Duodenal mucosa (tissue), 2 donors: ENCODE measurements around the gene F2RL2.

Experiments used
- H3K27ac ChIP-seq: one replicate; pipeline ENCODE4 v1.7.0; 2013; ENCODE audit warnings: low read depth, low read length
- H3K27me3 ChIP-seq, 2 donors: one replicate each; pipeline ENCODE4 v1.7.0; 2013; ENCODE audit warnings: low read length in 2 of 2, control low read depth in 1 of 2; ENCODE audit not compliant: insufficient read depth in 2 of 2, control insufficient read depth in 1 of 2
- H3K36me3 ChIP-seq, 2 donors: one replicate each; pipeline ENCODE4 v1.7.0; 2013; ENCODE audit warnings: low read length in 2 of 2, control low read depth in 1 of 2; ENCODE audit not compliant: insufficient read depth in 2 of 2, control insufficient read depth in 1 of 2
- H3K4me1 ChIP-seq, 2 donors: one replicate each; pipeline ENCODE4 v1.7.0; 2013; ENCODE audit warnings: low read length in 2 of 2, control low read depth in 1 of 2; ENCODE audit not compliant: insufficient read depth in 2 of 2, control insufficient read depth in 1 of 2
- H3K4me3 ChIP-seq, 2 donors: one replicate each; pipeline ENCODE4 v1.7.0; 2013; ENCODE audit warnings: low read length in 2 of 2, low read depth in 1 of 2
- H3K9ac ChIP-seq, 2 donors: one replicate each; pipeline ENCODE4 v1.7.0; 2013; ENCODE audit warnings: low read length in 2 of 2, low read depth in 1 of 2
- H3K9me3 ChIP-seq, 2 donors: one replicate each; pipeline ENCODE4 v1.7.0; 2013; ENCODE audit warnings: low read length in 2 of 2, control low read depth in 1 of 2; ENCODE audit not compliant: control insufficient read depth in 1 of 2

Gene F2RL2

GRCh38 chr5:76622973-76623596 lies at the start of gene F2RL2:
Gene F2RL2 (minus strand): TSS chr5:76623403. CDS start chr5:76623230, 173 bp downstream.
- Histone ChIP-seq H3K9ac (peak within 1 kb of the TSS in 1 of 2 donors; percentile 12), H3K9me3 (no peaks in the 10 kb centered on the region), H3K27me3 (no peaks in the 10 kb centered on the region), H3K4me3 (no peak within 1 kb of the TSS), H3K27ac (no peak within 1 kb of the TSS), H3K36me3 (peaks cover 3 to 9% of the 10 kb centered on the region in 2 donors), H3K4me1 (no peaks in the 10 kb centered on the region)

- no peak overlapping the region for H3K4me3 ChIP-seq
- H3K36me3 ChIP-seq, result peaks cover 14 to 62% of the 10 kb centered on the region in 2 donors
- H3K9me3 ChIP-seq, result no peaks in the 10 kb centered on the region
- peaks cover 0 to 7% of the 10 kb centered on the region in 2 donors for H3K4me1 ChIP-seq
- no peaks in the 10 kb centered on the region for H3K27me3 ChIP-seq
- no peak overlapping the region for H3K9ac ChIP-seq
- no peak overlapping the region for H3K27ac ChIP-seq
Measured at GRCh38 chr5:76672242-76672641, 49.0 kb upstream of the F2RL2 start.

GRCh38 chr5:76670508-76670907 lies 47.3 kb upstream of the F2RL2 start:
- no peak overlapping the region for H3K4me3 ChIP-seq
- H3K36me3 ChIP-seq, result peaks cover 28 to 68% of the 10 kb centered on the region in 2 donors
- no peak overlapping the region for H3K27ac ChIP-seq
- H3K9ac ChIP-seq, result no peak overlapping the region
- H3K27me3 ChIP-seq, result no peaks in the 10 kb centered on the region
- no peaks in the 10 kb centered on the region for H3K9me3 ChIP-seq
- H3K4me1 ChIP-seq, result peaks cover 0 to 7% of the 10 kb centered on the region in 2 donors

- H3K27me3 ChIP-seq, result no peaks in the 10 kb centered on the region
- H3K4me3 ChIP-seq, result no peak overlapping the region
- no peak overlapping the region for H3K9ac ChIP-seq
- H3K9me3 ChIP-seq, result no peaks in the 10 kb centered on the region
- H3K36me3 ChIP-seq, result peaks cover 26 to 70% of the 10 kb centered on the region in 2 donors
- H3K4me1 ChIP-seq, result peaks cover 0 to 7% of the 10 kb centered on the region in 2 donors
- no peak overlapping the region for H3K27ac ChIP-seq
Measured at GRCh38 chr5:76669245-76669644, 46.0 kb upstream of the F2RL2 start.

GRCh38 chr5:76667495-76667894 lies 44.3 kb upstream of the F2RL2 start:
- H3K27ac ChIP-seq, result no peak overlapping the region
- no peak overlapping the region for H3K9ac ChIP-seq
- H3K36me3 ChIP-seq, result peaks cover 32 to 66% of the 10 kb centered on the region in 2 donors
- no peaks in the 10 kb centered on the region for H3K9me3 ChIP-seq
- H3K4me1 ChIP-seq, result no peaks in the 10 kb centered on the region
- no peak overlapping the region for H3K4me3 ChIP-seq
- H3K27me3 ChIP-seq, result no peaks in the 10 kb centered on the region

GRCh38 chr5:76664079-76664478 lies 40.9 kb upstream of the F2RL2 start:
- Histone ChIP-seq H3K9me3 (no peaks in the 10 kb centered on the region), H3K27ac (no peak overlapping the region), H3K9ac (no peak overlapping the region), H3K4me1 (no peaks in the 10 kb centered on the region), H3K27me3 (no peaks in the 10 kb centered on the region), H3K36me3 (peaks cover 31 to 56% of the 10 kb centered on the region in 2 donors), H3K4me3 (no peak overlapping the region)

- H3K27ac ChIP-seq, result no peak overlapping the region
- no peaks in the 10 kb centered on the region for H3K4me1 ChIP-seq
- peaks cover 33 to 60% of the 10 kb centered on the region in 2 donors for H3K36me3 ChIP-seq
- H3K9ac ChIP-seq, result no peak overlapping the region
- no peaks in the 10 kb centered on the region for H3K27me3 ChIP-seq
- no peak overlapping the region for H3K4me3 ChIP-seq
- H3K9me3 ChIP-seq, result no peaks in the 10 kb centered on the region
Measured at GRCh38 chr5:76663573-76663972, 40.4 kb upstream of the F2RL2 start.

GRCh38 chr5:76662521-76662920 lies 39.3 kb upstream of the F2RL2 start:
- no peaks in the 10 kb centered on the region for H3K9me3 ChIP-seq
- H3K27ac ChIP-seq, result no peak overlapping the region
- H3K9ac ChIP-seq, result no peak overlapping the region
- H3K36me3 ChIP-seq, result peaks cover 36 to 69% of the 10 kb centered on the region in 2 donors
- no peaks in the 10 kb centered on the region for H3K4me1 ChIP-seq
- no peaks in the 10 kb centered on the region for H3K27me3 ChIP-seq
- H3K4me3 ChIP-seq, result no peak overlapping the region

- Histone ChIP-seq H3K4me1 (no peaks in the 10 kb centered on the region), H3K4me3 (no peak overlapping the region), H3K36me3 (peaks cover 21 to 59% of the 10 kb centered on the region in 2 donors), H3K27ac (no peak overlapping the region), H3K9me3 (no peaks in the 10 kb centered on the region), H3K27me3 (no peaks in the 10 kb centered on the region), H3K9ac (no peak overlapping the region)
Measured at GRCh38 chr5:76660360-76660759, 37.2 kb upstream of the F2RL2 start.

- H3K27me3 ChIP-seq, result no peaks in the 10 kb centered on the region
- H3K36me3 ChIP-seq, result peaks cover 21 to 42% of the 10 kb centered on the region in 2 donors
- H3K9ac ChIP-seq, result no peak overlapping the region
- no peak overlapping the region for H3K4me3 ChIP-seq
- no peaks in the 10 kb centered on the region for H3K9me3 ChIP-seq
- H3K27ac ChIP-seq, result no peak overlapping the region
- H3K4me1 ChIP-seq, result no peaks in the 10 kb centered on the region
Measured at GRCh38 chr5:76657683-76658311, 34.6 kb upstream of the F2RL2 start.
